Sigmoid colon (tissue), 7 donors: ENCODE results near the gene KCNIP1. TPM values are rescaled to one million over a fixed set of nuclear protein-coding genes. Genes with fewer than 3 reads are reported as not detected.

ENCODE experiments used
- DNase-seq: peaks from one replicate; pipeline ENCODE4 v3.0.0-alpha.2; 2019
- H3K27ac ChIP-seq, 4 donors: fragments of 200-600 bp; sonication (generic); one replicate each; pipeline ENCODE4 v1.5.1; 2016 to 2019; ENCODE audit warnings: mild to moderate bottlenecking in 1 of 4
- H3K27me3 ChIP-seq, 3 donors: fragments of 200-600 bp; sonication (generic); one replicate each; pipeline ENCODE4 v1.5.1; 2019; ENCODE audit warnings: mild to moderate bottlenecking in 1 of 3
- H3K36me3 ChIP-seq, 4 donors: fragments of 200-600 bp; sonication (generic); one replicate each; pipeline ENCODE4 v1.5.1; 2016 to 2019
- H3K4me1 ChIP-seq, 4 donors: fragments of 200-600 bp; sonication (generic); one replicate each; pipeline ENCODE4 v1.5.1; 2017 to 2019
- H3K4me3 ChIP-seq, 4 donors: fragments of 200-600 bp; sonication (generic); one replicate each; pipeline ENCODE4 v1.5.1; 2017 to 2019; ENCODE audit warnings: mild to moderate bottlenecking in 2 of 4, moderate library complexity in 1 of 4
- H3K9me3 ChIP-seq, 4 donors: fragments of 200-600 bp in 3 of 4; sonication (generic) in 3 of 4; one replicate each; pipeline versions ENCODE4 v1.5.1 to v1.6.1; 2013 to 2019
- EP300 ChIP-seq, 4 donors: sonication (generic); formaldehyde crosslinking; IDR thresholded peaks; one replicate each; pipeline ENCODE4 v1.6.1; 2017; ENCODE audit warnings: antibody characterized with exemption in 4 of 4
- POLR2A ChIP-seq, 2 donors: fragments of 450-650 bp; IDR thresholded peaks; one replicate each; pipeline ENCODE4 v1.6.1; 2016; ENCODE audit warnings: antibody characterized with exemption in 2 of 2, mild to moderate bottlenecking in 2 of 2, moderate library complexity in 2 of 2
- POLR2AphosphoS5 ChIP-seq, 4 donors: sonication (generic); formaldehyde crosslinking; IDR thresholded peaks; one replicate each; pipeline ENCODE4 v1.6.1; 2017; ENCODE audit warnings: antibody characterized with exemption in 4 of 4
- WGBS, 2 donors: extraction: QIAGEN DNeasy Blood & Tissue Kit; methylation state at CpG; one replicate each; pipeline ENCODE4 v1.1.7; 2013; 5-methylcytosine and 5-hydroxymethylcytosine counted together
- intact Hi-C: fragments of 100-400 bp; cut with DNase I; formaldehyde crosslinking; loops from one replicate; pipeline ENCODE4 v1.15.1; 2023
- polyA plus RNA-seq, 3 donors: library from polyadenylated mRNA; stranded (reverse); fragments of 200-250 nt; gene quantifications; one replicate each; pipeline ENCODE4 v1.2.3, GENCODE V29; 2013
- total RNA-seq, 4 donors: library from RNA; depleted of rRNA; stranded (reverse); fragments of >200 nt; gene quantifications; one replicate each; pipeline ENCODE4 v1.1.0, GENCODE V29; 2016
- TF ChIP-seq, protein P1 (sequence below), 4 experiments: fragments of 450-650 bp in 3 of 4; fragments of 200-600 bp in 1 of 4; IDR thresholded peaks; one replicate each; pipeline ENCODE4 v1.5.1; 2016 to 2019; ENCODE audit warnings: antibody characterized with exemption in 4 of 4, mild to moderate bottlenecking in 3 of 4, moderate library complexity in 2 of 4
- donor health status: healthy with polysubstance abuse.
- donor health status: Bipolar disorder and iron deficiency.
- donor health status: healthy.

KCNIP1 gene
- total and polyA plus RNA-seq, 7 donors, result 0.28 to 2.8 (median 1.1) TPM; not detected in 2

DNA sequence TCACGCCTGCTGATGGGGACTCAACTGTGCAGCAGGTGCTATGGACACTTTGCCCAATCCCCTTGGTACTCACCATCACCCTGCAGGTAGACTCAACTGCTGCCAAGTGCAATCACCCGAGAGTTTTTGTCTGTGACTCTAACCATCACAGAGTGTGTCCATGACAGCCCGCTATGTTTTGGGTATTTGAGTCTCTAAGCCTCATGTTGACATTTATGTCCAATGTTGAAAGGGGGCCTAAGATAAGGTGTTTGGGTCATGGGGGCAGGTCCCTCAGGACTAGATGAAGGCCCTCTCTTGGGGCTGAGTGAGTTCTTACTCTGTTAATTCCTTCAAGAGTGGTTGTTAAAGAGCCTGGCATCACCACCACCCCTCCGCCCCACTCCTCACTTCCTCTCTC lies 235.6 kb downstream of the KCNIP1 start:
- TF ChIP-seq POLR2AphosphoS5 (IDR thresholded peaks at IDR 0.05) (no peak), EP300 (IDR thresholded peaks at IDR 0.05) (no peak), POLR2A (IDR thresholded peaks at IDR 0.05) (no peak)
- TF ChIP-seq, protein P1, sequence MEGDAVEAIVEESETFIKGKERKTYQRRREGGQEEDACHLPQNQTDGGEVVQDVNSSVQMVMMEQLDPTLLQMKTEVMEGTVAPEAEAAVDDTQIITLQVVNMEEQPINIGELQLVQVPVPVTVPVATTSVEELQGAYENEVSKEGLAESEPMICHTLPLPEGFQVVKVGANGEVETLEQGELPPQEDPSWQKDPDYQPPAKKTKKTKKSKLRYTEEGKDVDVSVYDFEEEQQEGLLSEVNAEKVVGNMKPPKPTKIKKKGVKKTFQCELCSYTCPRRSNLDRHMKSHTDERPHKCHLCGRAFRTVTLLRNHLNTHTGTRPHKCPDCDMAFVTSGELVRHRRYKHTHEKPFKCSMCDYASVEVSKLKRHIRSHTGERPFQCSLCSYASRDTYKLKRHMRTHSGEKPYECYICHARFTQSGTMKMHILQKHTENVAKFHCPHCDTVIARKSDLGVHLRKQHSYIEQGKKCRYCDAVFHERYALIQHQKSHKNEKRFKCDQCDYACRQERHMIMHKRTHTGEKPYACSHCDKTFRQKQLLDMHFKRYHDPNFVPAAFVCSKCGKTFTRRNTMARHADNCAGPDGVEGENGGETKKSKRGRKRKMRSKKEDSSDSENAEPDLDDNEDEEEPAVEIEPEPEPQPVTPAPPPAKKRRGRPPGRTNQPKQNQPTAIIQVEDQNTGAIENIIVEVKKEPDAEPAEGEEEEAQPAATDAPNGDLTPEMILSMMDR (IDR thresholded peaks at IDR 0.05), result no peak
- WGBS, 2 donors, result 93% methylated on average over 4 of the region's 4 CpGs

DNA sequence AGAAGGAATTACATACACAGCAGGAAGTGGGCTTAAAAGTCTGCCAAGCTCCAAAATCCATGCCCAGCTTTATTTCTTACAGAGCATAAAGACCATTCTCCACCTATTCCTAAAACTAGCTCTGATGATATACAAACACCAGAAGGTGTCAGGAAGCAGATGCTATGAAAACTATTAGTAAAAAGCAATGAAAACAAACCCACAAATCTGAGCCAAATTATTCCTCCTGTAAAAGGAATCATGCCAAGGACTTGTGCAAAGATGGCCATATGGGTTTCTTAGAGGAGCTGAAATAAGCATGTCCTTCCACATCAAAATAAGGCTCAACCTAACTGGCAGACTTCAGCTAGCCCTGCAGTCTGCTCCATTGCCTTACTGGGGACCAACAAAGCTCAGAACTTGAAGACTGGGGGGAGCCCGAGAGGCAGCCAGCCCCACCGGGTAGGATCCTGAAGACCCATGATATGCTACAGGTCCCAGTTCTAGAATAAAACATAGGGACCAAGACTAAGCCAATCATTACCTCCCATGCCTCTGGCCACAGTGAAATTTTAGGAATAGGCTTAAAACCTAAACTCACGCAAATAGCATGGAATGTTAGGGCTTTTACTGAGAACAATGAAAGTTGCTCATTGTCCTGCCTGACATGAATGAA lies 236.9 kb downstream of the KCNIP1 start:
- Histone ChIP-seq H3K36me3 (no peaks in the 10 kb centered on the region), H3K4me1 (peaks cover 0 to 18% (median 17%) of the 10 kb centered on the region in 4 donors), H3K27me3 (no peaks in the 10 kb centered on the region), H3K4me3 (no peak overlapping the region), H3K9me3 (no peaks in the 10 kb centered on the region), H3K27ac (no peak overlapping the region)
- no peak for DNase-seq
- WGBS, 2 donors, result 76 to 94% methylated on average over 3 of the region's 3 CpGs
- intact Hi-C loops, result no loop called here
- TF ChIP-seq, protein P1 (IDR thresholded peaks at IDR 0.05), result no peak
- no peak for TF ChIP-seq POLR2A (IDR thresholded peaks at IDR 0.05)
- no peak for TF ChIP-seq EP300 (IDR thresholded peaks at IDR 0.05)
- no peak for TF ChIP-seq POLR2AphosphoS5 (IDR thresholded peaks at IDR 0.05)

More for the DNA sequence above, 235.6 kb downstream of the KCNIP1 start:
- peaks cover 0 to 6% (median 5%) of the 10 kb centered on the region in 4 donors for H3K4me1 ChIP-seq
- no peak overlapping the region for H3K27ac ChIP-seq
- intact Hi-C loops, result no loop called here
- H3K27me3 ChIP-seq, result no peaks in the 10 kb centered on the region
- DNase-seq, result no peak
- H3K4me3 ChIP-seq, result no peak overlapping the region
- H3K9me3 ChIP-seq, result peaks cover 0 to 3% (median 0%) of the 10 kb centered on the region in 4 donors
- H3K36me3 ChIP-seq, result no peaks in the 10 kb centered on the region

DNA sequence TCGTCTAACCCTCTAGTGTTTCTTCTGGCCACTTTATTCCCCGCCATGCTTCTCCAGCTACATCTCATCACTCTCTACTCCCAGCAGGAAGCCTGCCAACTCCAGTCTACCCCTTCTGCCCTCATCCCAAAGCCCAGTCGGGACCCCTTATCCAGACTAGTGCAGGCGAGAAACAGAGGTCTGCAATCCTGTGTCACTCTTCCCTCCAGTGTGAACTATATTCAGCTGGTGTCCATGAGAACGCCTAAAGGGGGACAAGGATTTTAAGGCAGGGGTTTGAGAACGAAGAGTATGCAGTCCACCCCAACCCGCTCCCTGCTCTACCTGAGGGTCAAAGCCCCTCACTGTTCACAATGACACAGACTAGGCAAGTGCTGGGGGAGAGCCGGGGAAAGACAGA lies 238.0 kb downstream of the KCNIP1 start:
- intact Hi-C loops, result no loop called here

DNA sequence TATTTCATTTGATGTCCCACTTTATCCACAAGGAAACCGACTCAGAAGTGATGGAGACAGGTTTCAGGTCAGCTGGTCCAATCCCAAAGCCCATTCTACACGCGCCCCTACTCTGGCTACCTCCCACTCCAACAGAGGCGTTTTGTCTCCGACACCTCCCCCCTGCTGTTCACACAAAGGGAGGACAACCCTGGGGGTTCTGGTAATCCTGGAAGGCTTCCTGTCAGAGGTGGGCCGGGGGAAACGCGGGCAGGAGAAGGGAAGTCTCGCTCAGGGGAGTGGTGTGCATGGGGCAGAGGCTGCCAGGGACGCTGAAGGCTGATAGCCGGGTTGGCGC lies 240.0 kb downstream of the KCNIP1 start:
- 11 to 15% methylated on average over 12 of the region's 12 CpGs for WGBS, 2 donors

More for the DNA sequence above, 238.0 kb downstream of the KCNIP1 start:
- H3K36me3 ChIP-seq, result no peaks in the 10 kb centered on the region
- 79 to 81% methylated on average over 8 of the region's 8 CpGs for WGBS, 2 donors
- H3K27me3 ChIP-seq, result no peaks in the 10 kb centered on the region
- TF ChIP-seq POLR2AphosphoS5 (IDR thresholded peaks at IDR 0.05) (no peak), EP300 (IDR thresholded peaks at IDR 0.05) (no peak)
- H3K4me1 ChIP-seq, result peaks cover 0 to 29% (median 27%) of the 10 kb centered on the region in 4 donors
- no peak overlapping the region for H3K4me3 ChIP-seq
- no peak overlapping the region for H3K27ac ChIP-seq
- no peaks in the 10 kb centered on the region for H3K9me3 ChIP-seq
- no peak for DNase-seq

DNA sequence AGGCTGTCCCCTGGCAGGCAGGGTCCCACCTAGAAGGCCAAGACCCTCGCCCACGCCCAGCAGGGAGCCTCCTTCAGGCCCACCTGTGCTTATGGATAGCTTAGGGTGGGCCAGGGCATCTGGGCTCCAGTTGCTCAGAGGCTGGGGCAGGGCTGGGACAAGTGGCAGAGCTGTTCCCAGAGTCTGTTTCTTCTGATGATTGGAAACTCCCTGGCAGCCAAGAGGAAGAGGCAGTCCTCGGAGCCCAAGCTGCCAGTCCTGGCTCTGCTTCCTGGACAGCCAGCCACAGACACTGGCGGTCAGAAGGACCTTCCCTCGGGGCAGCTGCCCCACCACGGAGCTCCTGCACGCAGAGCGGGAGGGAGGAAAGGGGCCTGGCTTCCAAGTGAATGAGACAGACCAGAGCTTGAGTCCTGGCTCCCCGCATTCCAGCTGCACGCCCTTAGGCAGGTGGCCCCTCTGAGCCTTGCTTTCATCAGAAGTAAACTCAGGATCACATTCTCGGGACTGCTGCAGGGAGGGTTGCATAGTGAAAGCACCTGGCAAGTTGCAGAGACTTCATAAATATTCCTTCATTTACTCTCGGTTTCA lies 241.8 kb downstream of the KCNIP1 start:
- Histone ChIP-seq H3K4me1 (peaks cover 0 to 40% (median 36%) of the 10 kb centered on the region in 4 donors), H3K36me3 (no peaks in the 10 kb centered on the region), H3K9me3 (no peaks in the 10 kb centered on the region), H3K27ac (peak overlapping the region; percentile 11 to 35 (median 28)), H3K27me3 (no peaks in the 10 kb centered on the region), H3K4me3 (no peak overlapping the region)
- intact Hi-C loops, result loop anchor here (5.0 kb wide), 1 partner anchor 597 kb away; no protein-coding TSS in a partner anchor
- 23 to 39% methylated on average over 12 of the region's 12 CpGs for WGBS, 2 donors
- no peak for DNase-seq
- no peak for TF ChIP-seq EP300 (IDR thresholded peaks at IDR 0.05)
- TF ChIP-seq, protein P1 (IDR thresholded peaks at IDR 0.05), result no peak
- TF ChIP-seq POLR2AphosphoS5 (IDR thresholded peaks at IDR 0.05), result no peak
- TF ChIP-seq POLR2A (IDR thresholded peaks at IDR 0.05), result no peak

More for the DNA sequence above, 240.0 kb downstream of the KCNIP1 start:
- Histone ChIP-seq H3K36me3 (no peaks in the 10 kb centered on the region), H3K27me3 (no peaks in the 10 kb centered on the region), H3K4me1 (peaks cover 0 to 40% (median 36%) of the 10 kb centered on the region in 4 donors), H3K4me3 (no peak overlapping the region), H3K27ac (no peak overlapping the region), H3K9me3 (no peaks in the 10 kb centered on the region)
- no peak for DNase-seq
- TF ChIP-seq EP300 (IDR thresholded peaks at IDR 0.05) (no peak), POLR2A (IDR thresholded peaks at IDR 0.05) (no peak), POLR2AphosphoS5 (IDR thresholded peaks at IDR 0.05) (no peak)
- TF ChIP-seq, protein P1 (IDR thresholded peaks at IDR 0.05), result no peak
- intact Hi-C loops, result loop anchor here (1.0 kb wide), 1 partner anchor 47 kb away; no protein-coding TSS in a partner anchor
